Body of pancreas (tissue), 4 donors: ENCODE results near the gene SIPA1. TPM values are rescaled to one million over a fixed set of nuclear protein-coding genes. Genes with fewer than 3 reads are reported as not detected.

Experiments used
- ATAC-seq: fragments of 150-250 bp; one replicate; pipeline ENCODE4 v1.9.1; 2016
- DNase-seq, 4 donors: peaks; one replicate each; pipeline ENCODE4 v3.0.0-alpha.2; 2019
- H3K27ac ChIP-seq, 4 donors: fragments of 200-600 bp; sonication (generic); 1 replicate in 3 of 4; 2 replicates in 1 of 4; pipeline versions ENCODE4 v1.5.1 to v1.6.1; 2016 to 2019; ENCODE audit warnings: mild to moderate bottlenecking in 1 of 4, mixed read lengths in 1 of 4, moderate library complexity in 1 of 4
- H3K27me3 ChIP-seq, 2 donors: fragments of 200-600 bp; sonication (generic); one replicate each; pipeline ENCODE4 v1.6.0; 2016; ENCODE audit warnings: mild to moderate bottlenecking in 1 of 2
- H3K36me3 ChIP-seq, 2 donors: fragments of 200-600 bp; sonication (generic); replicated peaks in 1 of 2; 2 replicates each; pipeline ENCODE4 v1.5.1; 2016; ENCODE audit warnings: low read depth in 2 of 2; ENCODE audit not compliant: insufficient read depth in 1 of 2
- H3K4me1 ChIP-seq: fragments of 200-600 bp; sonication (generic); one replicate; pipeline ENCODE4 v1.6.0; 2016
- H3K4me3 ChIP-seq, 2 donors: fragments of 200-600 bp; sonication (generic); 1 replicate in 1 of 2; 2 replicates in 1 of 2; pipeline ENCODE4 v1.5.1; 2016 to 2019
- H3K9me3 ChIP-seq, 3 donors: fragments of 200-600 bp; sonication (generic); 1 replicate in 2 of 3; 2 replicates in 1 of 3; pipeline ENCODE4 v1.5.1; 2016
- CTCF ChIP-seq, 7 experiments: fragments of 450-650 bp in 4 of 7; fragments of 200-600 bp in 3 of 7; sonication (generic) in 3 of 7; IDR thresholded peaks; one replicate each; pipeline ENCODE4 v1.5.1; 2016 to 2019; ENCODE audit warnings: antibody characterized with exemption in 7 of 7
- POLR2A ChIP-seq, 3 donors: fragments of 450-650 bp; IDR thresholded peaks; one replicate each; pipeline ENCODE4 v1.6.1; 2016; ENCODE audit warnings: antibody characterized with exemption in 3 of 3, mild to moderate bottlenecking in 2 of 3
- WGBS, 2 donors: methylation state at CpG; one replicate each; pipeline ENCODE4 v1.1.5; 2017; 5-methylcytosine and 5-hydroxymethylcytosine counted together
- intact Hi-C: fragments of 100-400 bp; cut with DNase I; formaldehyde crosslinking; loops from one replicate; pipeline ENCODE4 v1.15.1; 2023
- total RNA-seq, 2 donors: library from RNA; depleted of rRNA; stranded (reverse); fragments of >200 nt; gene quantifications; one replicate each; pipeline ENCODE4 v1.1.0, GENCODE V29; 2016

SIPA1 gene
- total RNA-seq, 2 donors from 2014 or later: 23.6 to 29.3 TPM

GRCh38 chr11:65639623-65640482, 2.0 kb downstream of the SIPA1 start:
- H3K27ac ChIP-seq: peak overlapping the region in 2 of 4 donors; percentile 66 to 73

GRCh38 chr11:65640483-65641296, 2.8 kb downstream of the SIPA1 start:
- TF ChIP-seq CTCF (IDR thresholded peaks at IDR 0.05) (no peak), POLR2A (IDR thresholded peaks at IDR 0.05) (no peak)
- 51 to 89% methylated on average over 3 to 13 of the region's 35 CpGs for WGBS, 2 donors
- H3K4me3 ChIP-seq: no peak overlapping the region
- peak overlapping the region in 3 of 4 donors; percentile 12 to 73 (median 66) for H3K27ac ChIP-seq
- H3K27me3 ChIP-seq: no peaks in the 10 kb centered on the region
- no peaks in the 10 kb centered on the region for H3K9me3 ChIP-seq
- peaks cover 1 to 2% of the 10 kb centered on the region in 2 donors for H3K36me3 ChIP-seq
- DNase-seq (peak in 2 of 4 donors; percentile 31 to 70), ATAC-seq (no peak)
- peaks cover 30% of the 10 kb centered on the region for H3K4me1 ChIP-seq
- intact Hi-C loops: no loop called here

More at GRCh38 chr11:65639623-65640482, 2.0 kb downstream of the SIPA1 start:
- H3K9me3 ChIP-seq: no peaks in the 10 kb centered on the region
- 45 to 88% methylated on average over 7 to 8 of the region's 8 CpGs for WGBS, 2 donors
- ATAC-seq (no peak), DNase-seq (peak in 1 of 4 donors; percentile 59)
- TF ChIP-seq CTCF (IDR thresholded peaks at IDR 0.05): no peak
- TF ChIP-seq POLR2A (IDR thresholded peaks at IDR 0.05): no peak
- no peaks in the 10 kb centered on the region for H3K27me3 ChIP-seq
- H3K4me1 ChIP-seq: peaks cover 30% of the 10 kb centered on the region
- H3K4me3 ChIP-seq: no peak overlapping the region
- peaks cover 8 to 10% of the 10 kb centered on the region in 2 donors for H3K36me3 ChIP-seq
- intact Hi-C loops: no loop called here

GRCh38 chr11:65641297-65642013, 3.6 kb downstream of the SIPA1 start:
- Histone ChIP-seq H3K36me3 (peaks cover 0 to 2% of the 10 kb centered on the region in 2 donors), H3K4me1 (peaks cover 23% of the 10 kb centered on the region), H3K27me3 (no peaks in the 10 kb centered on the region), H3K27ac (peak overlapping the region in 1 of 4 donors; percentile 66), H3K4me3 (no peak overlapping the region), H3K9me3 (no peaks in the 10 kb centered on the region)
- DNase-seq: no peak
- no peak for ATAC-seq
- TF ChIP-seq CTCF (IDR thresholded peaks at IDR 0.05): no peak
- WGBS, 2 donors: 83 to 89% methylated on average over 4 to 15 of the region's 16 CpGs
- intact Hi-C loops: no loop called here

GRCh38 chr11:65642014-65642671, 4.2 kb downstream of the SIPA1 start:
- H3K4me1 ChIP-seq: peaks cover 23% of the 10 kb centered on the region
- no peaks in the 10 kb centered on the region for H3K36me3 ChIP-seq
- no peak overlapping the region for H3K27ac ChIP-seq
- no peaks in the 10 kb centered on the region for H3K27me3 ChIP-seq
- intact Hi-C loops: no loop called here
- no peak overlapping the region for H3K4me3 ChIP-seq
- TF ChIP-seq POLR2A (IDR thresholded peaks at IDR 0.05) (no peak), CTCF (IDR thresholded peaks at IDR 0.05) (no peak)
- ATAC-seq (no peak), DNase-seq (no peak)
- 51 to 62% methylated on average over 28 to 31 of the region's 49 CpGs for WGBS, 2 donors
- no peaks in the 10 kb centered on the region for H3K9me3 ChIP-seq
